ENCODE data around the gene TOX2.

TOX2 gene

GRCh38 chr20:44002861-44003260 lies 88.2 kb downstream of the TOX2 start:
- no peak for FAIRE-seq

- no peak for FAIRE-seq
These were observed 89.0 kb downstream of the TOX2 start for GRCh38 chr20:44003609-44004008.

GRCh38 chr20:44004306-44004915 lies 89.8 kb downstream of the TOX2 start:
- no peak for FAIRE-seq

- no peak for FAIRE-seq
These were observed 91.0 kb downstream of the TOX2 start for GRCh38 chr20:44005661-44006060.

- no peak for FAIRE-seq
These were observed 91.5 kb downstream of the TOX2 start for GRCh38 chr20:44006126-44006525.

- FAIRE-seq, result no peak
These were observed 91.9 kb downstream of the TOX2 start for GRCh38 chr20:44006578-44006977.

GRCh38 chr20:44008806-44009678 lies 94.4 kb downstream of the TOX2 start:
- FAIRE-seq, result no peak

- no peak for FAIRE-seq
These were observed 95.0 kb downstream of the TOX2 start for GRCh38 chr20:44009679-44009992.

GRCh38 chr20:44010162-44010704 lies 95.6 kb downstream of the TOX2 start:
- no peak for FAIRE-seq

GRCh38 chr20:44011251-44011940 lies 96.7 kb downstream of the TOX2 start:
- no peak for FAIRE-seq

- FAIRE-seq, result no peak
These were observed 98.0 kb downstream of the TOX2 start for GRCh38 chr20:44012466-44013226.

- no peak for FAIRE-seq
These were observed 100.4 kb downstream of the TOX2 start for GRCh38 chr20:44014807-44015732.

GRCh38 chr20:44015733-44016103 lies 101.1 kb downstream of the TOX2 start:
- no peak for FAIRE-seq

GRCh38 chr20:44016525-44016924 lies 101.9 kb downstream of the TOX2 start:
- FAIRE-seq, result no peak

GRCh38 chr20:44017211-44017610 lies 102.6 kb downstream of the TOX2 start:
- no peak for FAIRE-seq

- no peak for FAIRE-seq
These were observed 103.2 kb downstream of the TOX2 start for GRCh38 chr20:44017905-44018258.

- peak; percentile 92 for FAIRE-seq
These were observed 103.7 kb downstream of the TOX2 start for GRCh38 chr20:44018259-44018941.

- no peak for FAIRE-seq
These were observed 104.4 kb downstream of the TOX2 start for GRCh38 chr20:44018942-44019637.

GRCh38 chr20:44019638-44020335 lies 105.1 kb downstream of the TOX2 start:
- FAIRE-seq, result no peak

All from G401.6 (cell line).